GM18498 (cell line): Measurements from ENCODE around the gene MVK.
"Not testable (repeated sequence)": the region's sequence is repeated elsewhere in the genome, so short reads cannot be mapped to it uniquely, and the experiment has no call there.

ENCODE experiments used
- ATAC-seq: cut with Tn5 transposase; IDR thresholded peaks from one replicate; pipeline ENCODE4 v1.9.1; 2021; ENCODE audit warnings: mild to moderate bottlenecking, moderate library complexity; ENCODE audit not compliant: unreplicated experiment

Gene MVK

DNA sequence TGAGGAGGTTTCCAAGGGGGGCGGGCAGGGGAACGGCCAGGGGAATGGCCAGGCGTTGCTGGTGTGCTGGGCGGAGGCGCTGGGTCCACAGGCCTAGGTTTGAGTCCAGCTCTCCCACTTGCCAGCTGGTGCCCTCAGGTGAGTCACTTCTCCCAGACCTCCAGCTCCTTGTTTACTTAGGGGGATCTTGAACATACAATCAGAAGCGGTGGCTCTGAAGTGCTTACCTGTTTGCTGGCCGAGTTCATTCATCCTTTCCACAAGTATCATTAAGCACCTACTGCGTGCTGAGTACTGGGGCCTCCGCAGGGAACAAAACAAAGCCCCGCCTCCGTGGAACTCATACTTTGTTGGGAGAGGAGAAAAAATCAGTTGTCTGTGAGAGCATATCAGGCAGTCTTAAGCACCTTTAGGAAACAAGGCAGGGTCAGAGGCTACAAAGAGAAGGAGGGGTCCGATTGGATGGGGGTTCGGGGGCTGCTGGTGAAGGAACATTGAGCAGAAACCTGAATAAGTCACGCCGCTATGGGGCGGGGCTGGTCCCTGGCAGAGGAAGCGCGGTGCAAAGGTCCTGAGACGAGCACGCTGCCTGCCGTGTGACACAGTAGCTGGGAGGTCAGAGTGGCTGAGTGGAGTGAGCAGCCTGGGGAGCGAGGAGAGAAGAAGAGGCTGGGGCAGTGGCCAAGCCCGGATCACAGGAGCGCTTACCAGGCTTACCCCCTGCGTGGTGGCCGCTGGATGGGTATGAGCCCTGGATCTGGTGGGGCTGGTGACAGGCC, 15.1 kb downstream of the MVK start:
- ATAC-seq = no peak

DNA sequence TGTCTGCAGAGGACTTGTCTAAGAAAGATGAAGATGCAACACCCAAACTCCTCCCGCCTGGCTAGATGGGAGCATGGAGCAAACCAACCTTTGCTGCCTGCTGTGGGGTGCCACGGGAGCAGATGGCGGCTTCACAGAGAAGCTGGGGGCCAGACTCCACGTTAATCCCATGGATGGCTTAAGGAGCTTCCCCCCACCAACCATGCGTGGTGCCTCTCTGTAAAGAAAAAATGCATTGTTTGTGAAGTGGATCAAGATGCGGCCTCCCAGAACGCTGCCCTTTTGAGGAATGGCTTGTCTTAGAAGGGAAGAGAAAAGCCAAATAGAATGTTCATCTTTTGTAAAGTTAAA, 15.6 kb downstream of the MVK start:
- no peak for ATAC-seq

DNA sequence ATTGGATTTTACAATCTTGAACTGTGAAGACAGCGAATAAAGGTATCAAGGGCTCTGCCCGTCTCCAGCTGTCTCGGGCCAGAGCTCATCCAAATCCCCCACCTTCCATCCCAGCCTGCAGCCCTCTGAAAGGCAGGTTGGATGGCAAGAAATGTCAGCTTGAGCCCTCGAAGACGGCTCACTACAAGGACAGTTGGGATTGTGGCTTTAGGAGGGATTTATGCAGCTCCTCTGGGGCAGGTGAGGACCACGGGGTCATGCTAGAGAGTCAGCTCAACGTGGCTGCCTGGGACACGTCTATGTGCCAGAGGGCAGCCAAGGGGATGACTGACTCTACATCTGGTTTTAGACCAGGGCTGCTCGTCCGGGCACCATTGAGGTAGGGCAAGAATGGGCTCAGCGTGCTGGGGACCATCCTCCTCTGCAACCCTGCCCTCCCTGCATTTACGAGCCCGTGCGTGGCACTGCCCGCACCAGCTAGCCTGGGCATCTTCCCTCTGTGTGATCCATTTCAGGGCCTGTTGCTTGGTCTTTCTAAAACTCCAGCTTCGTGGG, 16.2 kb downstream of the MVK start:
- no peak for ATAC-seq

DNA sequence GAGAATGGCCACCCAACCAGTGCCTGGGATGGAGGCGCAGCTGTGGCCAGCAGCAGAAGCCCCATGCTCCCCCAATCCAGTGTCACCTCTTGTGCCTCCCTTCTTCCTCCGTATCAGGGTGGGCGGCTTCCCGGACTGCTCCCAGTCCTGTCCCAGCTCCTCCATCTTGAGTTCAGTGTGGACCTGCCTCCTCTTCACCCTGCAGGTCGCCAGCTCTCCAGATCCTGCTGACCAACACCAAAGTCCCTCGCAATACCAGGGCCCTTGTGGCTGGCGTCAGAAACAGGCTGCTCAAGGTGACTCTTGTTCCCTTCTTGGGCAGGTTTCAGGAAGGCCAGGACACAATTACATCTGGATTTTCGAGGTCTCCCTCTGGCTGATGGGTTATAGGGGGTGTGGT, 17.0 kb downstream of the MVK start:
- no peak for ATAC-seq

DNA sequence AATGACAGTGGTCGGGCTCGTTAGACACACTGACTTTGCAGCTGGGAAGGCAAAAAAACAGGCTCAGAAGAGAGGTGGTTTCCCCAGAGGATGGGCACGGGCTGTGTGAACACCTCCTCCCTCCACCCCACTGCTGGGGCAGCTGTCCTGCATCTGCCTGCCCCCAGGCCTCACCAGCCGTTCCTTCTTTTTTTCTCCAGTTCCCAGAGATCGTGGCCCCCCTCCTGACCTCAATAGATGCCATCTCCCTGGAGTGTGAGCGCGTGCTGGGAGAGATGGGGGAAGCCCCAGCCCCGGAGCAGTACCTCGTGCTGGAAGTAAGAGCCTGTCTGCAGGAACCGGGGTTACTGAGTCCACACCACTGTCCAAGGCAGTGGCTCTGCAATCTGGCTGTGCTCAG, 17.4 kb downstream of the MVK start:
- ATAC-seq = no peak

DNA sequence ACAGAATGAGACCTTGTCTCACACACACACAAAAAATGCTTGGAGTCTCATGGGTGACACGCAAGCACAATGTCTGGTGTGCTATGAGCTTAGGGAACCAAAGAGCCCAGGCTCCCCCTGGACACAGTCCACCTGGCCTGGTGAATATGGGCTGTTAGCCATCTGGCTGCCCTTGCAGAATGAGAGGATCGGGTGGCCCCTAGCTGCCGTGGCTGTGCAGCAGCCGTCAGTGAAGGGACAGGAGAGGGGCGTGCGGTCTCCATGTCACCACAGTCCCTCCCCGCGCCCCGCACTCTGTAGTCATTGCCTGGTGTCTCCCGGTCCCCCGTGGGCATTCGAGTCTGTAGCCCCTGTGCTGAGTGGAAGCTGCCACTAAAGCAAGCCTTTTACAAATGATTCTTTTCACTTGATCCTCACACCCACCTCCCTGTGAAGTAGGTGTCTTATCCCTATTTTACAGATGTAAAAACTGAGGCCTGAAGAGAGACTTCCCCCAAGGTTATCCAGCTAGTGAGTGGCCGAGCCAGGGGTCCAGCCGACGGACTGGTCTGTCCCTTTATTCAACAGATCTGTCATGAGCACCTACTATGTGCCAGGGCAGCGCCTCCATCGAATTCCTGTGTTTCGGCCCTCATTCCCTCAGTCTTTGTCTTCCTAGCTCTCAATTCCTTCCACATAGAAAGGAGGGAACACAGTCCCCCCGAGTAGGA, 18.8 kb downstream of the MVK start:
- no peak for ATAC-seq

DNA sequence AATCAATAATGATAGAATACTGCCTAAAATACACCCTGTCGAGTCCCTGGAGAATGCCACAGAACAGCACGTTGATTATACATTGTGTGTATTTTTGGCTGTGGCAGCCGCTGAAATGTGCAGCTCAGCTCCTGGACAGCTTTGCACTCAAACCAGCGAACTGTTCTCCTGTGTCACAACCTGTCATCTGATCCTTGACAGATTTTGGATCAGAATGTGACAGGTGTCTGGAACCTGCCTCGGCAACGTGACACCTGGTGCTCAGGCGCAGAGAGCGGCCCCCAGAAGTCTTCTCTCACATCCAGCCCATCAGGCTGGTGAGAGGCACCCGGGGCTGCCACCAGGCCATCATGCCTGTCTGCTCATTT, 19.3 kb downstream of the MVK start:
- ATAC-seq = no peak

DNA sequence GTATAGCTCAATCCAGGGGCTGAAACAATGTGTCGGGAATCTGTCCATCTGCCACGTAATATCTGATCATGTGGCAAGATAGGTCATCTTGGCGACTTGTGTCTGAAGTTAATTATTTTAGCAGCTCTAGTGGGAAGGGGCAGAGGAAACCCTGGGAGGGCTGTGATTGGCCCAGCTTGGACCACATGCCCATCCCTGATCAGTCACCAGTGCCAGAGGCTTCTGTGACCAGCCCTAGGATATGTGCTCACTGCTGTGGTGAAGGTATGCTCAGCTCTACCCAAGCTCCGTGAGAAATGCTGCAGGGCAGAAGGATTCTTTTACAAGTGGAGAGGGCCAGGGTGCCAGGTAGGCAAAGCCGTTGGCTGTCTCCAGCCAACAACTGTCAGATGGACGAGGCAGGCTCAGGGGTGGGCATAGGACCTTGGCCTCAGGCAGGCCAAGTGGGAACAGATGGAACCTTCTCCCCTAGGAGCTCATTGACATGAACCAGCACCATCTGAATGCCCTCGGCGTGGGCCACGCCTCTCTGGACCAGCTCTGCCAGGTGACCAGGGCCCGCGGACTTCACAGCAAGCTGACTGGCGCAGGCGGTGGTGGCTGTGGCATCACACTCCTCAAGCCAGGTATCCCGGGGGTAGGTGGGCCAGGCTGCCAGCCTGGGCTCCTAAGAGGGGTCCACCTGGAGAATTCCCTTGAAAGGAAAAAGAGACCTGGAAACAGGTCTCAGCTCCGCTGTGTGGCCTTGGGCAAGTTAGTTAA, 21.1 kb downstream of the MVK start:
- ATAC-seq = no peak

DNA sequence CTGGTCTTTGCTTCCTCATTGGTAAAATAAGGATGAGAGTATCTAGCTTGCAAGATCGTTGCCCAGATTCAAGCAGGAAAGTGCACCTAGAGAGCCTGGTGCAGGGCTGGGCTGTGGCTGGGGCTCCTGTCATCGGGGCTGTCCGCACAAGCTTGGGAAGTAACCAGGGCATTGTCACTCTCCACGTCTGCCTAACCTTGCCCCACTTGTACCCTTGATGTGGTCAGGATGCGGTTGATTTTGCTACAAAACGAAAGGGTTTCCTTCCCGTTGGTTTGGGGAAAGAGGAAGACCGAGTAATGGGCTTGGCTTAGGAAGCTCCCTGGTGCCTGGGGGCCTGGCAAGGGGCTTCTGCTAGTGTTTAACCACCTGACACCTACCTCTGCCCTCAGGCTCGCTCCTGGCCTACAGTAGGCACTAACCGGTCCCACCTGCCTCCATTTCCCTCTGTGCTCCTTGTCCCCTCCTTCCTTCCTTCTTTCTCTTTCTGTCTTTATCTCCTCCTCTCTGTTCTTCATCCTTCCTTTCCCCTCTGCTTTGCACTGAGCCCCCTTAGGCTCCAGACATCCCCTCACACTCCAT, 21.8 kb downstream of the MVK start:
- ATAC-seq = no peak

DNA sequence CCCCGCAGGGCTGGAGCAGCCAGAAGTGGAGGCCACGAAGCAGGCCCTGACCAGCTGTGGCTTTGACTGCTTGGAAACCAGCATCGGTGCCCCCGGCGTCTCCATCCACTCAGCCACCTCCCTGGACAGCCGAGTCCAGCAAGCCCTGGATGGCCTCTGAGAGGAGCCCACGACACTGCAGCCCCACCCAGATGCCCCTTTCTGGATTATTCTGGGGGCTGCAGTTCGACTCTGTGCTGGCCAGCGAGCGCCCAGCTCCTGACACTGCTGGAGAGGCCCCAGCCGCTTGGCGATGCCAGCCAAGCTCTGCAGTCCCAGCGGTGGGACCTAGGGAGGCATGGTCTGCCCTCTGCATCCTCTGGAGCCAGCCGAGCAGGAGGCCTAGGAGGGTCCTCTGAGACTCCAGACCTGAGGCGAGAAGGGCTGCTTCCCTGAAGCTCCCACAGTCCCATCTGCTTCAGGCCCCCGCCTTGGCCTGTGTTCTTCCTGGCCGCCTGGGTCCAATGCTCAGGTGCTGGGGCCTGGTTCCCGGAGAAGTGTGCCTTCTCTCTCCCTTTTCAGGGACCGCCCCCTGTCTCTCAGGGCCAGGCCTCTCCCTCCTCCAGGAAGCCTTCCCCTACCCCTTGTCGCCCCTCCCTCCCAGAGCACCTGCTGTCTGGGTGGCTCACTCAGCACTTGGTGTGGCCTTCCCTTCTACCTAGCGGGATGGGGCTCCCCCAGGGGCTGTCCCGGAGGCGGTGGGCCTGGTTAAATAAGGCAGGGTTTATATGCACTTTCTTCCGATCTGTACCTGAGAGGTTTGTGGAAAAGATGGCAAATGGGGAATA, 23.0 kb downstream of the MVK start:
- ATAC-seq = no peak

DNA sequence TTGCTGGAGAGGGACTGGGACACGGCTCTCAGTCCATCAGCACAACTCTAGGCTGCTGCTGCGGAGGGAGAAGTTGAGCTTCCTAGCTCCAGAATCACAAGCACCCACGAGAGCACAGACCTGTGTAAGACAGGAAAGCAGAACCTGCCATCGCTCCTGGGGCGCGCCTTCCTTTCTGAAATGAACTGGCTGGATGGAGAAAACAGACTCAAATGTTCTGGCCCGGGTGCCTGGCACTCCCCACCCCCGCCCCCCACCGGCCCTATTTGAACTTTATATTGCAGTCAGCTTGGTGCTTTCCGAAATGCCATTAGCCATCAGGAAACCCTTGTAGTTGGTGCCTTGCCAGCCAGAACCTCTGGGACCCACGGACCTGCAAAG, 23.8 kb downstream of the MVK start:
- ATAC-seq = no peak

DNA sequence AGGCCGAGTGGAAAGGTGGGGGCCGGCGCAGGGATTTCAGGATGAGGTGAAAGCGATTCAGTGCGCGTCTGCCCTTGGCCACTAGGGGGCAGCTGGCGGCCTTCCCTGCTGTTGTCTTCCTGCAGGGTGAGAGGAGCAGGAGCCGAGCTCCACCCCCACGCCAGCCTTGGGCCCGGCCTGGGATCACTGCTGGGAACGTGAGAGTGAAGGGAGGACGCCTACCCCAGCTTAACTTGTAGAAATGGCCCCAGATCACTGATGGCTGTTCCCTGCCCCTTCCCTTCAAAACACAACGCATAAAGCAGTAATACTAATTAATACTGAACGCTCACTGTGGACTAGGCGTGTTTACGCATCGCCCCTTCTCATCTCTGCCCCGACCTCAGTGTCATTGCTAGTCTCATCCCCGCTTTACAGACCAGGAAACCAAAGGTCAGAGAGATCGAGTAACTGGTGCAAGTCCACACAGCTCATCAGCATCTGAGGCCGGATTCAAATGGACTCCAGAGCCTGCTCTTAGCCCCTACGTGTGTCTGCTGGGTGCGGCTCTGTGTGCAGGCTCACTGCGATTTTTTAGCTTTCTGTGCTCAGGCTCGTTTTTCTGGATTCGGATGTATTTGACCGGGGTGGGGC, 24.3 kb downstream of the MVK start:
- no peak for ATAC-seq

DNA sequence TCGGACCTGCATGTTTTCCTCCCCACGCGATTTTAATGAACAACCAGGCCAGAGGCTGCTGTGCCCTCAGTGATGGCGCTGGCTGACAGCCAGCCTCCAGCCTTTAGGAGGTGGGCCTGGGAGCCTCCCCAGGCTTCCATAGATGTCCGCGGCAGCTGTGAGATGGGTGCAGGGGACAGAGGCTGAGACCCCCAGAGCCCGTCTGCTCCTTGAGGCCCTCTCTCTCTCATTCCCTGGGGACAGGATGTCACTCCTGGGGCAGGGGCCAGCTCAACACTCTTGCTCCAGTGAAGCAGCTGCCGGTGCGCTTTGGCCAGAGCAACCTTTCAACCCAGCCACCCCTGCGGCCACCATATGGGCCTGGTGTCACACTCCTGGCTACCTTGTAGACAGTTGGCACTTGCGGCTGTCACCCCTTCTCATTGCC, 24.8 kb downstream of the MVK start:
- ATAC-seq = no peak

DNA sequence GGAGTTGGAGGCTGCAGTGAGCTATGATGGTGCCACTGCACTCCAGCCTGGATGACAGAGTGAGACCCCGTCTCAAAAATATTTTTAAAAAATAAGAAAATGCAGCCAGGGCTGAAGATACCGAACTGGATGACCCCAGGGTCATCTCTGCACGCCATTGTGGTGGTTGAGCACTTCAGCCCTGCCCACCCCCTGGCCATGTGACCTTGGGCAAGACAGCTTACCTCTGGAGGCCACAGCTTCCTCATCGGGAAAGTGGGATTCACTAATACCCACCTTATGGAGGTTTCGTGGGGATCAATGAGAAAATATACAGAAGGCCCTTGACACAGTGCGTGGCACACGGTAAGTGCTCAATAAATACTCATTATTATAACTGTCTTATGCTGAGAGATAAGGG, 25.5 kb downstream of the MVK start:
- ATAC-seq = no peak

DNA sequence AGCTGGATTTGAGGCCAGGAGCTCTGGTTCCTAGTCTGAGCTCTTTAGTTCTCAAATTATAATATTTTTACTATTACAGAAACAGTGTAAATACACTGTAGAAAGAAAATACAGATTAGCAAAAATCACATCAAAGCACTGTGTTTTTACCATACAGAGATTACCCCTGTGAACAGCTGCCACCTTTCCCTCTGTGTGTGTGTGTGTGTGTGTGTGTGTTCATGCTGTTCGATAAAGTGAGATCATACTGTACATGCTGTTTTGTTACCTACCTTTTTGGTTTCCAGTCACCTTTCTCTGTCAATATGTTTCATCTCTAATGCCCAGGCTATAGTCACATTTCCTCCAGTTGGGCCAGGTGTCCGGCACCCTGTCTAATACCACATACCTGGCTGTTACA, 26.9 kb downstream of the MVK start:
- no peak for ATAC-seq

DNA sequence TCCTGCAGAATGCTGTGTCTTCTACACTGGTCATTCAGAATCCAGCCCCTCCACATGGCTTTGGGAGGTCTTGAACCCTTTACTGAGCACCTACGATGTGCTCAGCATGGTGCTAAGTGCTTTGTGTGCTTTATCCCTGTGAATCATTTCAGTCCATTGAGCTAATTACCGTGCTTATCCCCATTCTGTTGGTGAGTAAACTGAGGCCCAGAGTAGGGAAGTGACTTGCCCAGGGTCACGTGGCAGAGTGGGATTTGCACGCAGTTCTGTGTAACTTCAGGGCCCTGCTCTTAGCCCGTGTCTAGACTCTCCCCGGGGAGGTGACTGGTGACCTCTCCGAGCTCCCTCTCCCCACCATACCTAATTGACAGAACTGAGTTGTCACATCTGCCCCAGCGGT, 27.4 kb downstream of the MVK start:
- no peak for ATAC-seq

DNA sequence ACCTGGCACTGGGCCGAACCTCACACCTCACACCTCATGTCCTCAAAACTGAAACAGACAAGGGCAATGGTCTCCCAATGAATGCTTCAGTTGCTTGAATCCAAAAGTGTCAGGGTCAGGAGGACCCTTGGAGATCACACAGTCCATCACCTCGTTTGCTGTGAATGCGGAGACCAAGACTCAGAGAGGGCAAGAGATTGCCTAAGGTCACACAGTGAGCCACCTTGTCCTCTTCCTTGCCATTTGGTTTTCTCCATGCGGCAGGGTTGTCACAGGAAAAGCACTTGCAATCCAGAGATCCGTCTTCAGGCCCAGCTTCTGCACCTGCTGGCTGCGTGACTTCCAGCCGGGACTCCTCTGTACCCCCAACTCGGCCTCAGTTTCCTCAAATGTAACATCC, 28.0 kb downstream of the MVK start:
- ATAC-seq = no peak

DNA sequence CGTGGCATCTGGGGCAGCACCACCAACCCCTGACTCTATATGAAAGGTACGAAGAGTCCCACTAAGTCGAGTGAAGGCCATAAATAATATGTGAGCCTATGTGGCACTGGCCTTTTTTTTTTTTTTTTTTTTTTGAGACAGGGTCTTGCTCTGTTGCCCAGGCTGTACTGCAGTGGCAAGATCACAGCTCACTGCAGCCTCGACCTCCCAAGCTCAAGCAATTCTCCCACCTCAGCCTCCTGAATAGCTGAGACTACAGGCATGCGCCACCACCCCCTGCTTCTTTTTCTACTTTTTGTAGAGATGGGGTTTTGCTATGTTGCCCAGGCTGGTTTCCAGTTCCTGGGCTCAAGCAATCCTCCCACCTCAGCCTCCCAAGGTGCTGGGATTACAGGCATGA, 28.5 kb downstream of the MVK start:
- ATAC-seq = not testable (repeated sequence)

DNA sequence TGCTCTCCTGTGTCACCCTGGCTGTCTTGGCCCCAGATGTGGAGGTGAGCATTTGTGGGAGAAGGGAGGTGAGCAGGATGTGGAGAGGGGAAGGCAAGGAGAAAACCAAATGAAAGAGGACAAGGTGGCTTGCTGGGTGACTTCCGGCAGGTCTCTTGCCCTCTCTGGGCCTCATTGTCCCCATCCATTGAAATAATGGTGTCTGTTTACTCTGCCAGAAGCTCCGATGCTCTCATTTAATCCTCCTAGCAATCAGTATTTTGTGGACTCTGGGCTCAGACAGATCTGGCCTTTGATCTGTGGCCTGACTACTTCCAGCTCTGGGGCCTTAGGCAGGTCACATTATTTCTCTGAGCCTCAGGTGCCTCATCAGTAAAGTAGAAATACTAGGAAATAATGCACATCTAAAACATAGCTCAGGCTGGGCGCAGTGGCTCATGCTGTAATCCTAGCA, 30.6 kb downstream of the MVK start:
- ATAC-seq = no peak

DNA sequence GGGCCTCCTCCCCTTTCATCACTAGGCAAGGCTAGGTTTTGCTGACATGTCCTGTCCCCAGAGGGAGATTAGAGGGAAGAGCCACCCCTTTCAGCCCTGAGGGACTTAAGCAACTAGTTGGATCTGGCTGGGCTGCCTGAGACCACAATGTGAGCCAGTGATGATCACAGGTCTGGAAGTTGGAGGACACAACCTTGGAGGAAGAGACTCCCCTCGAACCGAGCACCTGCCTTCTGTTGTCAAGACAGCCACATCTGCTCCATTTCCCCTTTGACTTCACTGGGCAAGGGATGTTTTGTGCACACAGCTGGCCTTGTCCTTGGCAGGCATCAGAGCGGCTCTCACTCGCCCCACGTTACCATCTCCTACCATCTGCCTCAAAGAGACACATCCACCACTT, 31.4 kb downstream of the MVK start:
- ATAC-seq = no peak
